Naive thymus-derived CD4-positive, alpha-beta T cell (primary cell): ENCODE measurements around the gene HOXC6. TPM values are rescaled to one million over a fixed set of nuclear protein-coding genes. Genes with fewer than 3 reads are reported as not detected.

Experiments
- ATAC-seq: fragments of 150-1000 bp; cut with Tn5 transposase; 2 replicates; pipeline ENCODE4 v1.10.0; 2021; ENCODE audit warnings: mild to moderate bottlenecking, moderate library complexity
- CTCF ChIA-PET: fragments of 350-600 bp; sonication (Branson Sonifier 250); formaldehyde crosslinking; loops from one replicate; lab custom pipeline; 2021; ENCODE audit warnings: antibody characterized with exemption; lab: Charles Lee
- POLR2A ChIA-PET: fragments of 350-600 bp; sonication (Branson Sonifier 250); formaldehyde crosslinking; loops from one replicate; lab custom pipeline; 2021; ENCODE audit warnings: antibody characterized with exemption, inconsistent platforms; lab: Charles Lee
- DNase-seq, 9 donors: peaks; one replicate each; pipeline versions ENCODE4 v3.0.0 to v3.0.0-alpha.2; 2020 to 2022; ENCODE audit warnings: mixed read lengths in 1 of 9
- H3K27ac ChIP-seq: one replicate; pipeline ENCODE4 v1.7.0; 2013; ENCODE audit warnings: mild to moderate bottlenecking, low read depth, low read length, moderate library complexity
- H3K27me3 ChIP-seq, 2 donors: one replicate each; pipeline ENCODE4 v1.7.0; 2013; ENCODE audit warnings: low read length in 2 of 2, mild to moderate bottlenecking in 2 of 2, moderate library complexity in 2 of 2; ENCODE audit not compliant: control insufficient read depth in 2 of 2, insufficient read depth in 2 of 2
- H3K36me3 ChIP-seq, 3 experiments: 1 replicate in 2 of 3; 2 replicates in 1 of 3; pipeline ENCODE4 v1.7.0; 2013; ENCODE audit warnings: low read length in 3 of 3, mild to moderate bottlenecking in 3 of 3, moderate library complexity in 1 of 3; ENCODE audit not compliant: insufficient read depth in 3 of 3, control insufficient read depth in 2 of 3
- H3K4me1 ChIP-seq, 2 donors: one replicate each; pipeline ENCODE4 v1.7.0; 2013; ENCODE audit warnings: low read length in 2 of 2, mild to moderate bottlenecking in 2 of 2, moderate library complexity in 1 of 2; ENCODE audit not compliant: control insufficient read depth in 2 of 2, insufficient read depth in 2 of 2
- H3K4me3 ChIP-seq: 2 replicates; pipeline ENCODE4 v1.7.0; 2013; ENCODE audit warnings: mild to moderate bottlenecking, low read length
- H3K9me3 ChIP-seq, 3 experiments: 1 replicate in 2 of 3; 2 replicates in 1 of 3; pipeline ENCODE4 v1.7.0; 2013; ENCODE audit warnings: low read length in 3 of 3; ENCODE audit not compliant: control insufficient read depth in 2 of 3
- H3K27ac Mint-ChIP-seq, 9 donors: one replicate each; pipeline ENCODE4 v1.8.0; 2020 to 2022; ENCODE audit warnings: mixed read lengths in 9 of 9, mild to moderate bottlenecking in 8 of 9, moderate library complexity in 5 of 9, inconsistent platforms in 2 of 9
- H3K27me3 Mint-ChIP-seq, 5 donors: one replicate each; pipeline ENCODE4 v1.8.0; 2021 to 2022; ENCODE audit warnings: mixed read lengths in 5 of 5, mild to moderate bottlenecking in 1 of 5
- H3K36me3 Mint-ChIP-seq, 5 donors: one replicate each; pipeline ENCODE4 v1.8.0; 2020 to 2022; ENCODE audit warnings: mixed read lengths in 5 of 5, mild to moderate bottlenecking in 3 of 5, inconsistent platforms in 1 of 5
- H3K4me1 Mint-ChIP-seq, 7 donors: one replicate each; pipeline ENCODE4 v1.8.0; 2020 to 2022; ENCODE audit warnings: mixed read lengths in 7 of 7, mild to moderate bottlenecking in 3 of 7, inconsistent platforms in 1 of 7
- H3K4me3 Mint-ChIP-seq, 10 donors: one replicate each; pipeline ENCODE4 v1.8.0; 2020 to 2022; ENCODE audit warnings: mild to moderate bottlenecking in 10 of 10, mixed read lengths in 10 of 10, moderate library complexity in 6 of 10, inconsistent platforms in 2 of 10
- H3K9me3 Mint-ChIP-seq, 11 donors: one replicate each; pipeline ENCODE4 v1.8.0; 2020 to 2022; ENCODE audit warnings: mixed read lengths in 11 of 11, mild to moderate bottlenecking in 4 of 11, inconsistent platforms in 1 of 11, moderate library complexity in 1 of 11
- intact Hi-C, 2 donors: fragments of 100-400 bp; cut with micrococcal nuclease; formaldehyde crosslinking; loops; one replicate each; pipeline ENCODE4 v1.15.1; 2023
- polyA plus RNA-seq, 2 donors: library from polyadenylated mRNA; unstranded; fragments of 300-500 nt; fragmentation: Illumina TruSeq; gene quantifications; one replicate each; pipeline ENCODE4 v1.2.3, GENCODE V29; 2021
- total RNA-seq, 6 experiments: library from RNA in 5 of 6; stranded (reverse) in 5 of 6; gene quantifications; 1 replicate in 5 of 6; 2 replicates in 1 of 6; pipeline ENCODE4 v1.2.3 and lab custom pipeline; 2021 to 2026

Gene HOXC6
- total and polyA plus RNA-seq, 7 experiments from 2014 or later, result not detected

GRCh38 chr12:54009171-54010052 lies 18.8 kb upstream of the HOXC6 start:
- ATAC-seq, result peak; percentile 31
- no peak overlapping the region for H3K27ac ChIP-seq
- Mint-ChIP-seq H3K4me1 (peaks cover 16 to 53% (median 28%) of the 10 kb centered on the region in 7 donors), H3K27me3 (peaks cover 87 to 97% (median 90%) of the 10 kb centered on the region in 5 donors), H3K36me3 (no peaks in the 10 kb centered on the region), H3K4me3 (peak overlapping the region; percentile 55 to 84 (median 76)), H3K27ac (peak overlapping the region in 3 of 9 donors; percentile 38 to 69 (median 55)), H3K9me3 (peaks cover 0 to 1% (median 0%) of the 10 kb centered on the region in 11 donors)
- peak in 2 of 9 donors; percentile 33 to 43 for DNase-seq
- H3K27me3 ChIP-seq, result peaks cover 25 to 67% of the 10 kb centered on the region in 2 donors
- ChIA-PET POLR2A (interaction anchor here (0.6 to 0.7 kb wide), 3 partner anchors 10 to 1905 kb away, joined by 3 read pairs; no protein-coding TSS in a partner anchor), CTCF (interaction anchor here (0.7 to 7.0 kb wide), 3 partner anchors 182 to 247 kb away, joined by 4 to 71 read pairs (median 55); partner anchors contain the start of gene SMUG1)
- H3K36me3 ChIP-seq, result no peaks in the 10 kb centered on the region
- H3K4me1 ChIP-seq, result peaks cover 6 to 23% of the 10 kb centered on the region in 2 donors
- no peaks in the 10 kb centered on the region for H3K9me3 ChIP-seq
- intact Hi-C loops, result loop anchor here (2.0 to 10.0 kb wide), 3 partner anchors 17 to 365 kb away; no protein-coding TSS in a partner anchor
- no peak overlapping the region for H3K4me3 ChIP-seq

GRCh38 chr12:54010053-54010971 lies 17.9 kb upstream of the HOXC6 start:
- DNase-seq (no peak), ATAC-seq (no peak)
- no peaks in the 10 kb centered on the region for H3K36me3 Mint-ChIP-seq
- Histone ChIP-seq H3K4me1 (peaks cover 13 to 23% of the 10 kb centered on the region in 2 donors), H3K27me3 (peaks cover 28 to 71% of the 10 kb centered on the region in 2 donors), H3K27ac (no peak overlapping the region), H3K9me3 (no peaks in the 10 kb centered on the region), H3K4me3 (no peak overlapping the region), H3K36me3 (no peaks in the 10 kb centered on the region)
- ChIA-PET POLR2A (interaction anchor here (0.7 to 0.9 kb wide), 2 partner anchors 24 to 196 kb away, joined by 3 read pairs; no protein-coding TSS in a partner anchor), CTCF (interaction anchor here (1.3 to 7.0 kb wide), 3 partner anchors 21 to 192 kb away, joined by 3 to 55 read pairs (median 5); partner anchors contain the start of gene SMUG1)
- H3K27me3 Mint-ChIP-seq, result peaks cover 89 to 97% (median 94%) of the 10 kb centered on the region in 5 donors
- H3K27ac Mint-ChIP-seq, result peak overlapping the region in 1 of 9 donors; percentile 52
- H3K4me1 Mint-ChIP-seq, result peaks cover 21 to 60% (median 34%) of the 10 kb centered on the region in 7 donors
- H3K4me3 Mint-ChIP-seq, result peak overlapping the region in 5 of 10 donors; percentile 51 to 81 (median 76)
- intact Hi-C loops, result no loop called here
- peaks cover 0 to 1% (median 0%) of the 10 kb centered on the region in 11 donors for H3K9me3 Mint-ChIP-seq

GRCh38 chr12:54010972-54011664 lies 17.1 kb upstream of the HOXC6 start:
- Histone ChIP-seq H3K4me1 (peaks cover 13 to 19% of the 10 kb centered on the region in 2 donors), H3K27ac (no peak overlapping the region), H3K9me3 (no peaks in the 10 kb centered on the region), H3K27me3 (peaks cover 30 to 72% of the 10 kb centered on the region in 2 donors), H3K36me3 (no peaks in the 10 kb centered on the region), H3K4me3 (no peak overlapping the region)
- CTCF ChIA-PET, result interaction anchor here (1.3 kb wide), 2 partner anchors 20 to 191 kb away, joined by 3 to 5 read pairs; no protein-coding TSS in a partner anchor
- no peak overlapping the region for H3K27ac Mint-ChIP-seq
- H3K27me3 Mint-ChIP-seq, result peaks cover 89 to 97% (median 94%) of the 10 kb centered on the region in 5 donors
- no peaks in the 10 kb centered on the region for H3K36me3 Mint-ChIP-seq
- ATAC-seq, result no peak
- peaks cover 0 to 1% (median 0%) of the 10 kb centered on the region in 11 donors for H3K9me3 Mint-ChIP-seq
- H3K4me3 Mint-ChIP-seq, result peak overlapping the region in 3 of 10 donors; percentile 23 to 48 (median 25)
- intact Hi-C loops, result no loop called here
- POLR2A ChIA-PET, result interaction anchor here (0.7 to 0.9 kb wide), 2 partner anchors 25 to 195 kb away, joined by 3 read pairs; no protein-coding TSS in a partner anchor
- H3K4me1 Mint-ChIP-seq, result peaks cover 18 to 55% (median 32%) of the 10 kb centered on the region in 7 donors
- no peak for DNase-seq

DNA sequence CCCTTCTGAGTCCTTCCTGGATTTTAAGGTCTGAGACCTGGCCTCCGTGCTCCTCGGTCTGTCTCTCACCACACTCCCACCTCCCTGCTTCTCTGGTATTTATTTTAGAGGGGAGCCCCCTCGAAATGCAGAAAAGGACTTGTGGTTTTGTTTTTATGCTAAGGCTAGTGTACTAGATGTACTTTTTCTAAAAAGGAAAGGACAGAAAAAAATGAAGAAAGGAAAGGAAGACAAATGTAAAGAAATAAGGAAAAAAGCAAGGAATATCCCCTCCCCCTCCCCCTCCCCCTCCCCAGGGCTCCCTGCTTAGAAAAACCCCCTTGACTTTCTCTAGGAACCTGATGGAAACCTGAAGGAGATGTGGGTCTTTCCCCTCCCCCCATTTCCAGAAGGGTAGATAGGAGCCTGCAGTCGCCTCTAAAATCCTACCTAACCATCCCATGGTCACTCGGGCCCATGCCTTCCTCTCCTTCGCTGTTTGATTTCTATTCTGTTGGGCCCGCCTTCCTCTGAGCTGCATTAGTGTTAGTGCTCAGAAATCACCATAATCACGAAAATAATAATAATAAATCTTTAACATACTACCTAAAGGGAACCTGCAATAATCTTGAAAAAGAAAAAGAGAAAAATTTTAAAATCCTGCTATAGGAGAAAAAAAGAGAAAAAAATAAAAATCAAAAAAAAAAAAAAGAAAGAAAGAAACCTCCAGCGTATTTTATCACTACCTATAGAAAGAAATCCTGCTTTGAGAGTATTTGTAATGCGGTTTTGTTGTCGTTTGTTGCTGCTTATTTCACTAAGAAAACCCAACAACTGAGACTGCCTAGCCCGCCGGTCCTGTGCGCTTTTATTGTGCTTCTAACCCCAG lies 16.3 kb upstream of the HOXC6 start:
- H3K27ac Mint-ChIP-seq, result no peak overlapping the region
- ATAC-seq (no peak), DNase-seq (no peak)
- peaks cover 13 to 51% (median 27%) of the 10 kb centered on the region in 7 donors for H3K4me1 Mint-ChIP-seq
- H3K9me3 Mint-ChIP-seq, result peaks cover 0 to 1% (median 0%) of the 10 kb centered on the region in 11 donors
- ChIA-PET CTCF (interaction anchor here (1.1 kb wide), 1 partner anchor 204 kb away, joined by 3 read pairs; no protein-coding TSS in a partner anchor), POLR2A (interaction anchor here (0.8 kb wide), 1 partner anchor 212 kb away, joined by 3 read pairs; no protein-coding TSS in a partner anchor)
- peak overlapping the region in 2 of 10 donors; percentile 25 to 48 for H3K4me3 Mint-ChIP-seq
- Histone ChIP-seq H3K4me1 (peaks cover 13% of the 10 kb centered on the region in 2 donors), H3K4me3 (no peak overlapping the region), H3K36me3 (no peaks in the 10 kb centered on the region), H3K27me3 (peaks cover 31 to 72% of the 10 kb centered on the region in 2 donors), H3K9me3 (no peaks in the 10 kb centered on the region), H3K27ac (no peak overlapping the region)
- H3K36me3 Mint-ChIP-seq, result no peaks in the 10 kb centered on the region
- H3K27me3 Mint-ChIP-seq, result peaks cover 83 to 97% (median 88%) of the 10 kb centered on the region in 5 donors
- intact Hi-C loops, result no loop called here
